Measurements from ENCODE around the gene IRAK1. TPM values are rescaled to one million over a fixed set of nuclear protein-coding genes. Genes with fewer than 3 reads are reported as not detected.

The IRAK1 gene
- total and polyA plus RNA-seq, 2 of the 8 experiments (the other 6 are each of a cell fraction or from before 2014, with no cell fraction given): 26.6 to 41.7 TPM

DNA sequence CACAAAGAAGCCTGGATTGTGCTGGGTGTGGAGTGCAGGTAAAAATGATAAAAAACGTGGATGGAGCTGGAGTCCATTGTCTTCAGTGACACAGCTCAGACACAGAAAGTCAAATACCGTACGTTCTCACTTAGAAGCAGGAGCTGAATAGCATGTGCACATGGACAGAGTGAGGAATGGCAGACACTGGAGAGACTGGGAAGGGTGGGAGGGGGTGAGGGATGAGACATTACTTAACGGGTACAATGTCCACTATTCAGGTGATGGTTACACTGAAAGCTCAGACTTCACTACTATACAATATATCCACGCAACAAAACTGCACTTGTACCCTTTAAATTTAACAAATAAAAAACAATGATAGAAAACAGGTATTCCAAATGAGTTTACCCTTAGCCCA lies 18.1 kb upstream of the IRAK1 start:
- DNase-seq (ENCODE audit: low read depth in 1 of 2, low spot score in 2 of 2) (no peak), FAIRE-seq (no peak)
- no peak overlapping the region for H3K18ac ChIP-seq (ENCODE audit: extremely low read depth, low read length)
- no peak overlapping the region for H3K56ac ChIP-seq (replicated peaks; ENCODE audit: insufficient read length, low read depth, low read length)
- no peaks in the 10 kb centered on the region for H3K23me2 ChIP-seq (ENCODE audit: low read depth, low read length)
- CTCF ChIA-PET (ENCODE audit: partially characterized antibody): interaction anchor here (1.8 kb wide), 1 partner anchor 11 kb away, joined by 5 read pairs; no protein-coding TSS in a partner anchor
- no peak overlapping the region for H4K91ac ChIP-seq (replicated peaks; ENCODE audit: insufficient read length, low read length)
- H3K4me3 ChIP-seq (ENCODE audit: extremely low read depth in 1 of 4, insufficient read depth in 2 of 4, low read depth in 3 of 4, low read length in 4 of 4): no peak overlapping the region
- no peak overlapping the region for H3K4me2 ChIP-seq (ENCODE audit: insufficient read depth in 1 of 2, low read depth in 2 of 2, low read length in 2 of 2)
- peaks cover 0 to 46% of the 10 kb centered on the region in 2 experiments; a peak in 3 of 4 replicates for H3K79me2 ChIP-seq (ENCODE audit: control insufficient read depth in 1 of 2, insufficient read depth in 2 of 2, low read length in 2 of 2)
- H3K27ac ChIP-seq (ENCODE audit: low read depth, low read length): no peak overlapping the region
- 90% methylated on average over 5 of the region's 5 CpGs; no CpG with 5 or more reads in 1 of the 2 experiments for WGBS, 2 experiments (ENCODE audit: extremely low coverage in 1 of 2, insufficient coverage in 1 of 2, insufficient read length in 1 of 2, insufficient replicate concordance in 2 of 2, low coverage in 1 of 2, low lambda C conversion rate in 2 of 2, missing lambda C conversion rate in 1 of 2)
- H2BK15ac ChIP-seq (ENCODE audit: low read length): no peak overlapping the region
- H2BK12ac ChIP-seq (ENCODE audit: low read depth, low read length): no peak overlapping the region
- H4K8ac ChIP-seq (ENCODE audit: extremely low read depth, insufficient read depth, low read length): no peak overlapping the region
- TF ChIP-seq CBX8 (IDR thresholded peaks at IDR 0.05; ENCODE audit: borderline replicate concordance, low read depth, low read length): no peak
- no peak overlapping the region for H3K4ac ChIP-seq (replicated peaks; ENCODE audit: insufficient read length, low read depth, low read length)
- H2BK120ac ChIP-seq (replicated peaks; ENCODE audit: low read depth, low read length): no peak overlapping the region
- H3K23ac ChIP-seq (ENCODE audit: insufficient read length): no peak overlapping the region
- no peak overlapping the region for H3K9ac ChIP-seq (replicated peaks in 1 of 4; ENCODE audit: extremely low read depth in 1 of 4, low read depth in 3 of 4, low read length in 3 of 4)
- H3K79me1 ChIP-seq (ENCODE audit: low read depth, low read length): no peaks in the 10 kb centered on the region; the same call in 1 of the 2 replicates
- no peak overlapping the region for H2BK5ac ChIP-seq (ENCODE audit: low read depth, low read length)
- H2AK5ac ChIP-seq (ENCODE audit: low read depth, low read length): no peak overlapping the region
- POLR2A ChIA-PET (ENCODE audit: partially characterized antibody): no interaction called here
- H3K14ac ChIP-seq (ENCODE audit: insufficient read length): no peak overlapping the region
- peaks cover 0 to 5% of the 10 kb centered on the region in 2 experiments for H4K20me1 ChIP-seq (replicated peaks in 1 of 2; ENCODE audit: control insufficient read depth in 1 of 2, insufficient read depth in 2 of 2, low read length in 2 of 2)
- no peak overlapping the region for H2BK20ac ChIP-seq (ENCODE audit: low read length)
- H3K4me1 ChIP-seq (replicated peaks in 1 of 4; ENCODE audit: control insufficient read depth in 3 of 4, insufficient read depth in 4 of 4, low read length in 3 of 4): peaks cover 5 to 30% (median 20%) of the 10 kb centered on the region in 4 experiments
- no peaks in the 10 kb centered on the region for H3K9me3 ChIP-seq (ENCODE audit: insufficient read depth in 2 of 2, low read depth in 1 of 2, low read length in 1 of 2)
- H3K27me3 ChIP-seq (replicated peaks in 1 of 4; ENCODE audit: control insufficient read depth in 3 of 4, extremely low read depth in 1 of 4, insufficient read depth in 3 of 4, low read length in 3 of 4): no peaks in the 10 kb centered on the region
- H4K5ac ChIP-seq (ENCODE audit: insufficient read length, low read depth, low read length): no peak overlapping the region
- H3K36me3 ChIP-seq (ENCODE audit: control insufficient read depth in 2 of 4, insufficient read depth in 4 of 4, low read length in 3 of 4): no peaks in the 10 kb centered on the region
- no peak overlapping the region for H2AFZ ChIP-seq (ENCODE audit: low read length)
